Renal cortex interstitium (tissue), 11 donors: ENCODE measurements around the gene ABO. TPM values are rescaled to one million over a fixed set of nuclear protein-coding genes. Genes with fewer than 3 reads are reported as not detected.
"Not testable (repeated sequence)": the region's sequence is repeated elsewhere in the genome, so short reads cannot be mapped to it uniquely, and the experiment has no call there.

Experiments
- DNase-seq, 11 donors: peaks; one replicate each; pipeline ENCODE4 v3.0.0-alpha.2; 2013; ENCODE audit warnings: low read depth in 9 of 11, low spot score in 4 of 11; ENCODE audit errors: extremely low read depth in 1 of 11
- polyA plus RNA-seq, 3 donors: library from polyadenylated mRNA; unstranded; fragments of 120-200 nt; gene quantifications; one replicate each; pipeline ENCODE4 v1.2.1, GENCODE V29; 2013; ENCODE audit not compliant: insufficient read length in 3 of 3

Gene ABO
- polyA plus RNA-seq, 3 donors, result 10.3 to 27.8 (median 17.7) TPM

- no peak for DNase-seq
These were observed 1.9 kb downstream of the ABO start for GRCh38 chr9:133273098-133273497.

- no peak for DNase-seq
These were observed 5.3 kb downstream of the ABO start for GRCh38 chr9:133269537-133270362.

DNA sequence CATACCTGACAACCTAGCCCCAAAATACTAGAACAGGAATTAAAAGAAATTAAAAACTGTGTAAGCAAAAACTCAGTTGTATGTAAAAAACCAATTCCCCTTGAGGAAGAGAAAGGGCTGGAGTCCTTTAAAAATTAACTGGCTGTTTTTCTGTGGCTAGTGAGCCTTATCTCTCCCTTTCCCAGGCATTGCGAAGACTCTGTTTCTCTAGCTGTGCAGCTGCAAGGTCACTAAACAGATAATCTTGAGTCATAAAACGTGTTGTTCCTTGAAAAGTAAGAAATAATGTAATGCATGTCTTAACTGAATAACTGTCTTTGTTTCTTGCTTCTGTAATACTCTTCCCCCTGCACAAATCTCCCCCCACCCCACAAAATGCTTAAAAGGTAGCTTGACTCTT is 5.9 kb downstream of the ABO start:
- not testable (repeated sequence) for DNase-seq

DNA sequence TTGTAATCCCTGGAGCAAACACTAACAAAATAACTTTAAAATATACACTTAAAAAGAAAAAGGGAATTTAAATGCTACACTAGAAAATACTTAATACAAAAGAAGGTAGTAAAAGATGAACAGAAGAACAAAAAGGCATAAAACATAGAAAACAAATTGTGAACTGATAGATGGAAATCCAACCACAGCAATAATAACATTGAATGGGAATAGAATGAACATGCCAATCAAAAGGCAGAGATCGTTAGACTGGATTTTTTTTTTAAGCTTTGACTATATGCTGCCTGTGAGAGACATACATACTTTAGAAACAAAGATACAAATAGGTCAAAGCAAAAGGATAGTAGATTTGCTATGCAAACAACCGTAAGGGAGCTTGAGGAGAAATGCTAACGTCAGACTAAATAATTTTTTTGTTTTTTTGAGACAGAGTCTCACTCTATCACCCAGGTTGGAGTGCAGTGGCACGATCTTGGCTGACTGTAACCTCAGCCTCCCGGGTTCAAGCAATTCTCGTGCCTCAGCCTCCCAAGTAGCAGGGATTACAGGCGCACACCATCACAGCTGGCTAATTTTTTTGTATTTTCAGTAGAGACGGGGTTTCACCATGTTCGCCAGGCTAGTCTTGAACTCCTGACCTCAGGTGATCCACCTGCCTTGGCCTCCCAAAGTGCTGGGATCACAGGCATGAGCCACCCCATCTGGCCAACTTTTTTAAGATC is 6.5 kb downstream of the ABO start:
- no peak for DNase-seq

DNA sequence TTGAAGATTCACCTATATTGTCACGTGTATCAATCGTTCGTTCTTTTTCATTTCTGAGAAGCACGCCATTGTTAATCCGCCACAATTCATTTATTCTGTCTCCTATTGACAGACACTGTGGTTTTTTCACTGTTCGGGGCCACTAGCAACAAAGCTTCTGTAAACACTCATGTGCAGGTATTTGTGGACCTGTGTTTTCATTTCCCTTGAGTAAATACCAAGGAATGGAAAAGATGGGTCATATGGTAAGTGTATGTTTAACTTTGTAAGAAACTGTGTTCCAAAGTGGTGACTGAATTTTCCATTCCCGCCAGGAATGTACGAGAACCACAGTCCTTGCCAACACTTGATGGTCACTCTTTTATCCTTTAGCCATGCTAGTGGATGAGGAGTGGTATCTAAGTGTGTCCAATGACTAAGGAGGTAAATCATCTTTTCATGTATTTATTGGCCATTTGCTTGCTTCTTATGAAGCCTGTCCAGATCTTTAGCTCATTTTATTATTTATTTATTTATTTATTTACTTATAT is 10.7 kb downstream of the ABO start:
- no peak for DNase-seq

DNA sequence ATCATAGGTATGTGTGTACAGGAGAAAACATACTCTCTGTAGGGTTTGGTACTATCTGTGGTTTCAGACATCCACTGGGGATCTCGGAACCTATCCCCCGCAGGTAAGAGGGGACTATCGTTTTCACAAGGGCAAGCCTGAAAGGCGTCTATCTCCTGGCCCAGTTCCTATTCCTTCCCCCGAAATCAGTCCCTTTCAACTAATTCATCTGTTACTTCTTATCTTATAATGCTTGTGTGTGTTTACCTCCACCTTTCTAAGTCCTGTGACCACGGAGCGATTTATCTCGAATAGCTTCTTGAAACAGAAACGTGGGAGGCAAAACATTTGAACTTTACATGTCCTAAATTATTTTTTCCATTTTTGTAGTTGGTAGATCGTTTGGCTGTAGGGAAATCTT is 11.4 kb downstream of the ABO start:
- no peak for DNase-seq

- no peak for DNase-seq
These were observed 12.8 kb downstream of the ABO start for GRCh38 chr9:133262226-133262625.

GRCh38 chr9:133261753-133262120 is 13.3 kb downstream of the ABO start:
- no peak for DNase-seq

- DNase-seq, result no peak
These were observed 13.8 kb downstream of the ABO start for GRCh38 chr9:133261103-133261752.

- DNase-seq, result no peak
These were observed 14.5 kb downstream of the ABO start for GRCh38 chr9:133260334-133261102.

- peak in 1 of 11 donors; percentile 61 for DNase-seq
These were observed 16.7 kb downstream of the ABO start for GRCh38 chr9:133258061-133259015.

GRCh38 chr9:133257465-133257956 is 17.5 kb downstream of the ABO start:
- DNase-seq, result peak in 1 of 11 donors; percentile 39

- DNase-seq, result no peak
These were observed 18.3 kb downstream of the ABO start for GRCh38 chr9:133256686-133257091.

GRCh38 chr9:133256136-133256461 is 18.9 kb downstream of the ABO start:
- DNase-seq, result no peak

- no peak for DNase-seq
These were observed 19.4 kb downstream of the ABO start for GRCh38 chr9:133255371-133256135.

- DNase-seq, result no peak
These were observed 20.5 kb downstream of the ABO start for GRCh38 chr9:133254471-133254870.

GRCh38 chr9:133253268-133253667 is 21.7 kb downstream of the ABO start:
- no peak for DNase-seq
